HepG2 (cell line): ENCODE measurements around the gene ID3. TPM values are rescaled to one million over a fixed set of nuclear protein-coding genes. Genes with fewer than 3 reads are reported as not detected.

ENCODE experiments used
- ARID2 ChIP-seq: sonication (generic); formaldehyde crosslinking; IDR thresholded peaks from 2 replicates; pipeline ENCODE4 v1.8.1; 2022; ENCODE audit warnings: mild to moderate bottlenecking, missing genetic modification reagents, borderline replicate concordance
- CBX5 ChIP-seq: sonication (generic); formaldehyde crosslinking; IDR thresholded peaks from 2 replicates; pipeline ENCODE4 v1.4.0; 2020; ENCODE audit warnings: missing genetic modification reagents, borderline replicate concordance
- ETV6 ChIP-seq: sonication (generic); formaldehyde crosslinking; conservative IDR thresholded peaks from 2 replicates; pipeline ENCODE4 v1.4.0; 2020; ENCODE audit warnings: missing genetic modification reagents
- GABPA ChIP-seq, 2 experiments: IDR thresholded peaks; 2 replicates each; pipeline ENCODE4 v1.6.1; 2011 to 2016; ENCODE audit warnings: low read depth in 2 of 2, low read length in 1 of 2, missing biosample characterization in 1 of 2, missing genetic modification characterization in 1 of 2
- HNF1A ChIP-seq, 2 experiments: sonication (generic) in 1 of 2; formaldehyde crosslinking in 1 of 2; IDR thresholded peaks; 2 replicates each; pipeline versions ENCODE4 v1.4.0 to v1.6.1; 2016 to 2020; ENCODE audit warnings: borderline replicate concordance in 1 of 2, low read depth in 1 of 2, mild to moderate bottlenecking in 1 of 2, missing genetic modification reagents in 1 of 2
- IKZF1 ChIP-seq: fragments of 450-650 bp; IDR thresholded peaks from 2 replicates; pipeline ENCODE4 v1.7.1; 2016
- MIXL1 ChIP-seq: IDR thresholded peaks from 2 replicates; pipeline ENCODE4 v1.6.1; 2016
- RELA ChIP-seq: sonication (generic); formaldehyde crosslinking; IDR thresholded peaks from 2 replicates; pipeline ENCODE4 v1.4.0; 2020; ENCODE audit warnings: missing genetic modification reagents
- REST ChIP-seq, 2 experiments: IDR thresholded peaks; 2 replicates each; pipeline ENCODE4 v1.6.1; 2011 to 2012; ENCODE audit warnings: low read length in 2 of 2, borderline replicate concordance in 1 of 2, low read depth in 1 of 2, mild to moderate bottlenecking in 1 of 2, moderate library complexity in 1 of 2
- STAG1 ChIP-seq: sonication (generic); formaldehyde crosslinking; IDR thresholded peaks from 2 replicates; pipeline ENCODE4 v1.4.0; 2020; ENCODE audit warnings: missing genetic modification reagents
- TCF12 ChIP-seq, 2 experiments: fragments of 450-650 bp in 1 of 2; sonication (generic) in 1 of 2; formaldehyde crosslinking in 1 of 2; IDR thresholded peaks; 2 replicates each; pipeline versions ENCODE4 v1.6.1 to v1.8.0; 2017 to 2022; ENCODE audit warnings: antibody characterized with exemption in 1 of 2, mild to moderate bottlenecking in 1 of 2, missing genetic modification reagents in 1 of 2, moderate library complexity in 1 of 2
- THAP9 ChIP-seq: sonication (generic); formaldehyde crosslinking; IDR thresholded peaks from 2 replicates; pipeline ENCODE4; 2020; ENCODE audit warnings: missing genetic modification reagents, mild to moderate bottlenecking, borderline replicate concordance
- TRIM24 ChIP-seq: sonication (generic); formaldehyde crosslinking; IDR thresholded peaks from 2 replicates; pipeline ENCODE4 v1.8.0; 2022; ENCODE audit warnings: mild to moderate bottlenecking, missing genetic modification reagents
- ZBTB21 ChIP-seq: sonication (generic); formaldehyde crosslinking; IDR thresholded peaks from 2 replicates; pipeline ENCODE4 v1.4.0; 2020; ENCODE audit warnings: missing genetic modification reagents
- ZFP36 ChIP-seq: fragments of 150-350 bp; IDR thresholded peaks from 2 replicates; pipeline ENCODE4 v1.6.1; 2018; ENCODE audit warnings: borderline replicate concordance, low read length, low read depth; ENCODE audit not compliant: partially characterized antibody
- ZKSCAN1 ChIP-seq: fragments of 150-350 bp; IDR thresholded peaks from 2 replicates; pipeline ENCODE4 v1.6.1; 2014; ENCODE audit warnings: low read length
- ZNF513 ChIP-seq: sonication (generic); formaldehyde crosslinking; conservative IDR thresholded peaks from 2 replicates; pipeline ENCODE4 v1.5.0; 2020; ENCODE audit warnings: missing genetic modification reagents
- polyA plus RNA-seq, 8 experiments: library from polyadenylated mRNA; depleted of rRNA in 3 of 8; stranded (reverse) in 7 of 8; unstranded in 1 of 8; fragments of >200 nt; fragmentation: Illumina TruSeq in 4 of 8; extraction: Trizol in 4 of 8; gene quantifications; 2 replicates each; pipeline versions ENCODE4 v1.2.1 to v1.2.3, GENCODE V29; 2011 to 2016; ENCODE audit warnings: low read depth in 4 of 8, missing spikeins in 1 of 8, mixed read lengths in 1 of 8; ENCODE audit not compliant: insufficient read depth in 1 of 8
- total RNA-seq, 5 experiments: library from RNA; depleted of rRNA; stranded (reverse); fragments of >200 nt; fragmentation: Illumina TruSeq; extraction: Trizol; gene quantifications; 2 replicates each; pipeline ENCODE4 v1.2.3, GENCODE V29; 2016; ENCODE audit warnings: low read depth in 1 of 5

The ID3 gene
- total and polyA plus RNA-seq, 2 of the 13 experiments (the other 11 are each of a cell fraction or from before 2014, with no cell fraction given), result 64.8 to 115 TPM

GRCh38 chr1:23539698-23540266 lies 19.5 kb downstream of the ID3 start (continued):
- TF ChIP-seq REST (IDR thresholded peaks at IDR 0.05; ENCODE audit: borderline replicate concordance in 1 of 2, low read depth in 1 of 2, low read length in 2 of 2) (no peak), TCF12 (IDR thresholded peaks at IDR 0.05) (no peak), TCF12 (CRISPR knock-in tag; IDR thresholded peaks at IDR 0.05) (no peak), ZKSCAN1 (0 out of 2 replicates have a peak, but pooled peaks have one; percentile 22), ZBTB21 (CRISPR knock-in tag) (peak; percentile 80), STAG1 (peak; percentile 94), CBX5 (no peak), ARID2 (CRISPR knock-in tag) (no peak), GABPA (IDR thresholded peaks at IDR 0.05; ENCODE audit: low read depth, low read length) (no peak), GABPA (CRISPR knock-in tag; IDR thresholded peaks at IDR 0.05; ENCODE audit: low read depth) (no peak), TRIM24 (CRISPR knock-in tag) (no peak), IKZF1 (no peak), HNF1A (IDR thresholded peaks at IDR 0.05; ENCODE audit: low read depth) (no peak), HNF1A (CRISPR knock-in tag; IDR thresholded peaks at IDR 0.05; ENCODE audit: borderline replicate concordance) (no peak), ZFP36 (no peak), MIXL1 (CRISPR knock-in tag) (no peak), THAP9 (CRISPR knock-in tag) (no peak), ZNF513 (CRISPR knock-in tag) (no peak), ETV6 (CRISPR knock-in tag) (no peak), RELA (CRISPR knock-in tag) (no peak)
